T-cell (primary cell): Measurements from ENCODE around the gene TPR. TPM values are rescaled to one million over a fixed set of nuclear protein-coding genes. Genes with fewer than 3 reads are reported as not detected.

Experiments
- ATAC-seq, 4 experiments: fragments of 200-7000 bp in 3 of 4; fragments of 150-1000 bp in 1 of 4; cut with Tn5 transposase; replicated peaks in 1 of 4; 1 replicate in 3 of 4; 2 replicates in 1 of 4; pipeline ENCODE4 v1.10.0; 2021; ENCODE audit warnings: moderate library complexity in 3 of 4, mild to moderate bottlenecking in 2 of 4, moderate number of reproducible peaks in 1 of 4
- CTCF ChIA-PET, 2 donors: fragments of 300-600 bp; sonication (Branson Sonifier 250); formaldehyde crosslinking; loops; one replicate each; lab custom pipeline; 2022; ENCODE audit warnings: antibody characterized with exemption in 2 of 2; lab: Charles Lee
- POLR2A ChIA-PET, 2 donors: fragments of 300-600 bp; sonication (Branson Sonifier 250); formaldehyde crosslinking; loops; one replicate each; lab custom pipeline; 2022; ENCODE audit warnings: antibody characterized with exemption in 2 of 2; lab: Charles Lee
- DNase-seq, 35 experiments: peaks; one replicate each; pipeline versions ENCODE4 v3.0.0 to v3.0.0-alpha.2; 2013 to 2023
- H3K27ac ChIP-seq: one replicate; pipeline ENCODE4 v1.5.1; 2013; ENCODE audit warnings: low read length
- H3K27me3 ChIP-seq, 2 experiments: replicated peaks in 1 of 2; 1 replicate in 1 of 2; 2 replicates in 1 of 2; pipeline versions ENCODE4 v1.6.1 to v1.7.0; 2013; ENCODE audit warnings: low read length in 1 of 2, mixed read lengths in 1 of 2; ENCODE audit not compliant: control insufficient read depth in 2 of 2, insufficient read depth in 2 of 2; ENCODE audit errors: extremely low read depth in 1 of 2
- H3K36me3 ChIP-seq, 2 donors: 1 replicate in 1 of 2; 2 replicates in 1 of 2; pipeline versions ENCODE4 v1.6.1 to v1.7.0; 2013; ENCODE audit warnings: low read length in 1 of 2; ENCODE audit not compliant: control insufficient read depth in 2 of 2, insufficient read depth in 1 of 2; ENCODE audit errors: extremely low read depth in 1 of 2
- H3K4me1 ChIP-seq, 2 experiments: 1 replicate in 1 of 2; 2 replicates in 1 of 2; pipeline versions ENCODE4 v1.6.1 to v1.7.0; 2013; ENCODE audit warnings: low read length in 2 of 2, mixed read lengths in 1 of 2; ENCODE audit not compliant: insufficient read depth in 2 of 2, control insufficient read depth in 1 of 2; ENCODE audit errors: extremely low read depth in 1 of 2
- H3K4me3 ChIP-seq, 2 donors: 1 replicate in 1 of 2; 2 replicates in 1 of 2; pipeline versions ENCODE4 v1.5.1 to v1.7.0; 2013; ENCODE audit warnings: mild to moderate bottlenecking in 2 of 2, low read length in 1 of 2, moderate library complexity in 1 of 2; ENCODE audit not compliant: control insufficient read depth in 1 of 2; ENCODE audit errors: extremely low read depth in 1 of 2
- H3K9me3 ChIP-seq: 2 replicates; pipeline ENCODE4 v1.7.0; 2013
- H3K27ac Mint-ChIP-seq, 2 donors: one replicate each; pipeline ENCODE4 v1.8.0; 2020 to 2021; ENCODE audit warnings: mild to moderate bottlenecking in 2 of 2, mixed read lengths in 2 of 2
- H3K27me3 Mint-ChIP-seq, 2 donors: one replicate each; pipeline ENCODE4 v1.8.0; 2021 to 2022; ENCODE audit warnings: mixed read lengths in 2 of 2
- H3K36me3 Mint-ChIP-seq: one replicate; pipeline ENCODE4 v1.8.0; 2021; ENCODE audit warnings: mixed read lengths
- H3K4me1 Mint-ChIP-seq, 3 donors: one replicate each; pipeline ENCODE4 v1.8.0; 2020 to 2022; ENCODE audit warnings: mixed read lengths in 3 of 3, mild to moderate bottlenecking in 1 of 3
- H3K4me3 Mint-ChIP-seq, 3 donors: one replicate each; pipeline ENCODE4 v1.8.0; 2020 to 2022; ENCODE audit warnings: mild to moderate bottlenecking in 3 of 3, mixed read lengths in 3 of 3, moderate library complexity in 3 of 3
- H3K9me3 Mint-ChIP-seq, 3 donors: one replicate each; pipeline ENCODE4 v1.8.0; 2020 to 2022; ENCODE audit warnings: mixed read lengths in 3 of 3
- WGBS: methylation state at CpG from one replicate; pipeline ENCODE4 v1.1.5; 2013; ENCODE audit warnings: missing lambda C conversion rate; ENCODE audit not compliant: insufficient coverage; 5-methylcytosine and 5-hydroxymethylcytosine counted together
- total RNA-seq, 35 experiments: library from RNA in 6 of 35; stranded (reverse) in 6 of 35; fragments of 120-200 nt in 1 of 35; gene quantifications; one replicate each; pipeline versions ENCODE4 v1.2.1 to v1.2.4 and lab custom pipeline; 2013 to 2026

TPR gene
- total RNA-seq, 5 donors from 2014 or later (not counting 1 experiment from before 2014, with no cell fraction given): 128 to 144 (median 137) TPM

GRCh38 chr1:186391841-186392240 is 16.8 kb upstream of the TPR start:
- ChIA-PET CTCF (interaction anchor here in 1 of 2 donors (0.6 to 1.5 kb wide), 2 partner anchors 17 to 19 kb away, joined by 3 to 6 read pairs; partner anchors contain the start of gene TPR), POLR2A (interaction anchor here in 1 of 2 donors (0.6 kb wide), 1 partner anchor 826 kb away, joined by 3 read pairs; no protein-coding TSS in a partner anchor)
- ATAC-seq (peak in 1 of 4 experiments; percentile 45), DNase-seq (no peak)
- peaks cover 0 to 65% of the 10 kb centered on the region in 2 donors for H3K36me3 ChIP-seq
- peaks cover 0 to 6% (median 0%) of the 10 kb centered on the region in 3 donors for H3K4me1 Mint-ChIP-seq
- no peaks in the 10 kb centered on the region for H3K4me1 ChIP-seq
- no peaks in the 10 kb centered on the region for H3K27me3 Mint-ChIP-seq
- peak overlapping the region in 1 of 2 donors; percentile 9 for H3K27ac Mint-ChIP-seq
- no peaks in the 10 kb centered on the region for H3K9me3 Mint-ChIP-seq
- WGBS: 100% methylated on average over 1 of the region's 4 CpGs
- H3K9me3 ChIP-seq: no peaks in the 10 kb centered on the region
- no peak overlapping the region for H3K27ac ChIP-seq
- no peak overlapping the region for H3K4me3 ChIP-seq
- H3K4me3 Mint-ChIP-seq: no peak overlapping the region
- H3K27me3 ChIP-seq: no peaks in the 10 kb centered on the region
- peaks cover 38% of the 10 kb centered on the region for H3K36me3 Mint-ChIP-seq

GRCh38 chr1:186390925-186391324 is 15.9 kb upstream of the TPR start:
- DNase-seq (no peak), ATAC-seq (no peak)
- no peaks in the 10 kb centered on the region for H3K27me3 ChIP-seq
- H3K4me3 ChIP-seq: no peak overlapping the region
- H3K27me3 Mint-ChIP-seq: no peaks in the 10 kb centered on the region
- no peaks in the 10 kb centered on the region for H3K4me1 ChIP-seq
- H3K9me3 ChIP-seq: no peaks in the 10 kb centered on the region
- H3K4me3 Mint-ChIP-seq: no peak overlapping the region
- POLR2A ChIA-PET: interaction anchor here (0.6 to 2.0 kb wide), 3 partner anchors 15 to 825 kb away, joined by 3 to 5 read pairs (median 3); partner anchors contain the start of genes ODR4 (in 1 of the 2) and TPR (in 1 of the 2)
- no CpG with 5 or more reads among the region's 1 CpG for WGBS
- H3K27ac ChIP-seq: no peak overlapping the region
- H3K36me3 Mint-ChIP-seq: peaks cover 36% of the 10 kb centered on the region
- CTCF ChIA-PET: interaction anchor here in 1 of 2 donors (0.6 to 1.5 kb wide), 3 partner anchors 16 to 1221 kb away, joined by 3 to 6 read pairs (median 3); partner anchors contain the start of gene TPR
- H3K4me1 Mint-ChIP-seq: peaks cover 0 to 6% (median 0%) of the 10 kb centered on the region in 3 donors
- H3K27ac Mint-ChIP-seq: no peak overlapping the region
- H3K9me3 Mint-ChIP-seq: no peaks in the 10 kb centered on the region
- H3K36me3 ChIP-seq: peaks cover 0 to 62% of the 10 kb centered on the region in 2 donors

GRCh38 chr1:186386725-186387383 is 11.8 kb upstream of the TPR start:
- no peak overlapping the region for H3K27ac ChIP-seq
- ChIA-PET POLR2A (interaction anchor here in 1 of 2 donors (2.0 kb wide), 1 partner anchor 12 kb away, joined by 9 read pairs; the partner anchor contains the start of gene TPR), CTCF (interaction anchor here in 1 of 2 donors (2.2 kb wide), 1 partner anchor 12 kb away, joined by 6 read pairs; the partner anchor contains the start of genes ODR4 and TPR)
- Mint-ChIP-seq H3K4me3 (no peak overlapping the region), H3K27ac (no peak overlapping the region), H3K27me3 (no peaks in the 10 kb centered on the region), H3K4me1 (peaks cover 0 to 4% (median 0%) of the 10 kb centered on the region in 3 donors), H3K36me3 (peaks cover 33% of the 10 kb centered on the region), H3K9me3 (no peaks in the 10 kb centered on the region)
- ATAC-seq (no peak), DNase-seq (no peak)
- no CpG with 5 or more reads among the region's 3 CpGs for WGBS
- H3K27me3 ChIP-seq: no peaks in the 10 kb centered on the region
- H3K9me3 ChIP-seq: no peaks in the 10 kb centered on the region
- no peak overlapping the region for H3K4me3 ChIP-seq
- peaks cover 0 to 2% of the 10 kb centered on the region in 2 experiments for H3K4me1 ChIP-seq
- H3K36me3 ChIP-seq: peaks cover 0 to 47% of the 10 kb centered on the region in 2 donors

GRCh38 chr1:186375929-186376319 is 871 bp upstream of the TPR start:
- Mint-ChIP-seq H3K4me3 (peak overlapping the region; percentile 92 to 97 (median 97)), H3K4me1 (peaks cover 41 to 52% (median 49%) of the 10 kb centered on the region in 3 donors), H3K27ac (peak overlapping the region; percentile 93 to 98), H3K36me3 (peaks cover 19% of the 10 kb centered on the region), H3K9me3 (no peaks in the 10 kb centered on the region), H3K27me3 (no peaks in the 10 kb centered on the region)
- 0% methylated on average over 4 of the region's 12 CpGs for WGBS
- H3K27ac ChIP-seq: peak overlapping the region; percentile 84
- peak in 2 of 35 experiments; percentile 0 to 5 for DNase-seq
- no peaks in the 10 kb centered on the region for H3K27me3 ChIP-seq
- H3K4me1 ChIP-seq: peaks cover 16 to 23% of the 10 kb centered on the region in 2 experiments
- peak overlapping the region; percentile 72 to 97 for H3K4me3 ChIP-seq
- ATAC-seq: peak in 3 of 4 experiments; percentile 2 to 13 (median 6)
- CTCF ChIA-PET: interaction anchor here (0.7 to 1.6 kb wide), 13 partner anchors 10 to 1622 kb away, joined by 3 to 12 read pairs (median 5); partner anchors contain the start of genes EDEM3 (in 1 of the 2) and IVNS1ABP (in 1 of the 2)
- POLR2A ChIA-PET: interaction anchor here (0.6 to 1.7 kb wide), 5 partner anchors 10 to 1621 kb away, joined by 3 to 5 read pairs (median 4); partner anchors contain the start of gene EDEM3 (in 1 of the 2)
- no peaks in the 10 kb centered on the region for H3K9me3 ChIP-seq
- peaks cover 0 to 14% of the 10 kb centered on the region in 2 donors for H3K36me3 ChIP-seq

- CTCF ChIA-PET: interaction anchor here (0.6 to 1.6 kb wide), 29 partner anchors 10 to 1643 kb away, joined by 3 to 12 read pairs (median 4); partner anchors contain the start of genes EDEM3 (in 1 of the 2), IVNS1ABP (in 1 of the 2) and PLA2G4A (in 1 of the 2)
- ATAC-seq (peak; percentile 9 to 19 (median 11)), DNase-seq (peak in 29 of 35 experiments; percentile 1 to 48 (median 12))
- Histone ChIP-seq H3K27me3 (no peaks in the 10 kb centered on the region), H3K4me1 (peaks cover 16 to 23% of the 10 kb centered on the region in 2 experiments), H3K27ac (peak overlapping the region; percentile 84), H3K36me3 (peaks cover 0 to 23% of the 10 kb centered on the region in 2 donors), H3K9me3 (no peaks in the 10 kb centered on the region), H3K4me3 (peak overlapping the region; percentile 72 to 97)
- H3K27me3 Mint-ChIP-seq: no peaks in the 10 kb centered on the region
- under 1% methylated on average over 28 of the region's 37 CpGs for WGBS
- H3K27ac Mint-ChIP-seq: peak overlapping the region; percentile 93 to 98
- no peaks in the 10 kb centered on the region for H3K9me3 Mint-ChIP-seq
- H3K4me1 Mint-ChIP-seq: peaks cover 45 to 53% (median 52%) of the 10 kb centered on the region in 3 donors
- peaks cover 19% of the 10 kb centered on the region for H3K36me3 Mint-ChIP-seq
- H3K4me3 Mint-ChIP-seq: peak overlapping the region; percentile 92 to 97 (median 97)
- POLR2A ChIA-PET: interaction anchor here (0.6 to 1.2 kb wide), 7 partner anchors 11 to 1620 kb away, joined by 3 to 9 read pairs (median 4); partner anchors contain the start of gene EDEM3 (in 1 of the 2)
These were observed 526 bp downstream of the TPR start for GRCh38 chr1:186374303-186375151.
